Measurements from ENCODE around the gene SKAP2. TPM values are rescaled to one million over a fixed set of nuclear protein-coding genes. Genes with fewer than 3 reads are reported as not detected.

The SKAP2 gene
- polyA plus RNA-seq, 1 donor (not counting 4 experiments of a cell fraction or from before 2014, with no cell fraction given) = 15.0 TPM

DNA sequence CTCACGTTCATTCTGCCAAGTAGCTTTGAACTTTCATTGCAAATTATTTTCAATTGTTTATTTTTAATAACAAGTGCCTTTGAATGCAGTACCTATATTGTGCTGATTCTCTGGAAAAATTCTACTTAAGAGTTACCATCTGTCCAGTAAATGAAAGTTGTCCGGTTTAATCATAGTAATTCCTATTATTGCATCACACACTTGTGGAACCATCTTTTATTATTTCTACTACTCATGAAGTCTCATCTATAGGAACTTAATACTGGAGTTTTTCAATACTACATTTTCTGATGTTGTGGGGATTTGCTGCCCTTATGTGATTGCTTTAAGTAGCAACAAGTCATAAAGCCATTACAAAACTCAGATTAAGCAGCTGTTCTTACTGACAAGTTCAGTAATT, 16.5 kb upstream of the SKAP2 start:
- H3K4me1 ChIP-seq (ENCODE audit: control insufficient read depth, extremely low read depth, insufficient read depth, low read length) = no peaks in the 10 kb centered on the region
- H3K9me3 ChIP-seq (ENCODE audit: control insufficient read depth, low read depth, low read length) = no peaks in the 10 kb centered on the region
- DNase-seq (ENCODE audit: low read depth, low spot score) = no peak
- H3K4me3 ChIP-seq (ENCODE audit: control insufficient read depth in 2 of 3, extremely low read depth in 1 of 3, insufficient read depth in 2 of 3, low read depth in 1 of 3, low read length in 3 of 3) = no peak overlapping the region
- no peak overlapping the region for H3K27ac ChIP-seq (ENCODE audit: control insufficient read depth, insufficient read depth, low read length)
- H3K9me1 ChIP-seq (ENCODE audit: control insufficient read depth, extremely low read depth, insufficient read depth, low read length) = no peaks in the 10 kb centered on the region
- no peak overlapping the region for H3K4me2 ChIP-seq (ENCODE audit: control insufficient read depth, extremely low read depth, insufficient read depth, low read depth, low read length)
- no peaks in the 10 kb centered on the region for H3K36me3 ChIP-seq (ENCODE audit: control insufficient read depth in 2 of 2, extremely low read depth in 1 of 2, insufficient read depth in 2 of 2, low read length in 2 of 2)
- H3K79me2 ChIP-seq (ENCODE audit: control insufficient read depth, insufficient read depth, low read length) = no peaks in the 10 kb centered on the region
- dilution Hi-C loops (cut with MboI; ENCODE audit: extremely low pct_ligation_motif_present, low sequenced_read_pairs) = no loop called here
- H2AFZ ChIP-seq (ENCODE audit: control insufficient read depth, low read length) = no peak overlapping the region
- no peaks in the 10 kb centered on the region for H4K20me1 ChIP-seq (ENCODE audit: control insufficient read depth, extremely low read depth, insufficient read depth, low read length)
- TF ChIP-seq CTCF (optimal IDR thresholded peaks at IDR 0.05 in 1 of 3, IDR thresholded peaks at IDR 0.05 in 1 of 3, conservative IDR thresholded peaks at IDR 0.05 in 1 of 3; ENCODE audit: extremely low read depth in 1 of 3, insufficient read depth in 2 of 3, low read length in 3 of 3) = no peak
- TF ChIP-seq EZH2 (IDR thresholded peaks at IDR 0.05; ENCODE audit: low read length) = no peak
- H3K27me3 ChIP-seq (ENCODE audit: control insufficient read depth, extremely low read depth, insufficient read depth, low read length) = no peaks in the 10 kb centered on the region
- H3K9ac ChIP-seq (ENCODE audit: control insufficient read depth, extremely low read depth, insufficient read depth, low read length) = no peak overlapping the region
- FAIRE-seq = no peak

GRCh38 chr7:26879671-26880070, 15.3 kb upstream of the SKAP2 start:
- Histone ChIP-seq H3K27ac (ENCODE audit: control insufficient read depth, insufficient read depth, low read length) (no peak overlapping the region), H3K9me3 (ENCODE audit: control insufficient read depth, low read depth, low read length) (no peaks in the 10 kb centered on the region), H3K36me3 (ENCODE audit: control insufficient read depth in 2 of 2, extremely low read depth in 1 of 2, insufficient read depth in 2 of 2, low read length in 2 of 2) (no peaks in the 10 kb centered on the region), H3K4me1 (ENCODE audit: control insufficient read depth, extremely low read depth, insufficient read depth, low read length) (no peaks in the 10 kb centered on the region), H4K20me1 (ENCODE audit: control insufficient read depth, extremely low read depth, insufficient read depth, low read length) (no peaks in the 10 kb centered on the region), H3K4me3 (ENCODE audit: control insufficient read depth in 2 of 3, extremely low read depth in 1 of 3, insufficient read depth in 2 of 3, low read depth in 1 of 3, low read length in 3 of 3) (no peak overlapping the region), H2AFZ (ENCODE audit: control insufficient read depth, low read length) (no peak overlapping the region), H3K9ac (ENCODE audit: control insufficient read depth, extremely low read depth, insufficient read depth, low read length) (no peak overlapping the region), H3K9me1 (ENCODE audit: control insufficient read depth, extremely low read depth, insufficient read depth, low read length) (no peaks in the 10 kb centered on the region), H3K4me2 (ENCODE audit: control insufficient read depth, extremely low read depth, insufficient read depth, low read depth, low read length) (no peak overlapping the region), H3K27me3 (ENCODE audit: control insufficient read depth, extremely low read depth, insufficient read depth, low read length) (no peaks in the 10 kb centered on the region), H3K79me2 (ENCODE audit: control insufficient read depth, insufficient read depth, low read length) (no peaks in the 10 kb centered on the region)
- dilution Hi-C loops (cut with MboI; ENCODE audit: extremely low pct_ligation_motif_present, low sequenced_read_pairs) = no loop called here
- DNase-seq (ENCODE audit: low read depth, low spot score) (no peak), FAIRE-seq (no peak)
- no peak for TF ChIP-seq CTCF (optimal IDR thresholded peaks at IDR 0.05 in 1 of 3, IDR thresholded peaks at IDR 0.05 in 1 of 3, conservative IDR thresholded peaks at IDR 0.05 in 1 of 3; ENCODE audit: extremely low read depth in 1 of 3, insufficient read depth in 2 of 3, low read length in 3 of 3)
- no peak for TF ChIP-seq EZH2 (IDR thresholded peaks at IDR 0.05; ENCODE audit: low read length)

Measured in keratinocyte (primary cell).